Panc1 (cell line): ENCODE results near the gene DCC. TPM values are rescaled to one million over a fixed set of nuclear protein-coding genes. Genes with fewer than 3 reads are reported as not detected.

Source experiments
- ATAC-seq: fragments of 200-7000 bp; cut with Tn5 transposase; 2 replicates; pipeline ENCODE4 v1.9.1; 2020; ENCODE audit warnings: mild to moderate bottlenecking, moderate library complexity
- BruUV-seq: library from RNA; stranded (reverse); fragments of 400-500 nt; replicated peaks from 2 replicates; lab custom pipeline; 2021; lab: Mats Ljungman, UMichigan
- CTCF ChIA-PET: fragments of 300-600 bp; sonication (Branson Sonifier 250); formaldehyde crosslinking; loops from one replicate; lab custom pipeline; 2022; ENCODE audit warnings: antibody characterized with exemption; lab: Charles Lee
- POLR2A ChIA-PET: fragments of 300-600 bp; sonication (Branson Sonifier 250); formaldehyde crosslinking; loops from one replicate; lab custom pipeline; 2022; ENCODE audit warnings: antibody characterized with exemption; lab: Charles Lee
- DNase-seq: peaks from one replicate; pipeline ENCODE4 v3.0.0-alpha.2; 2010; ENCODE audit warnings: low read depth, low spot score
- H3K27ac ChIP-seq: 2 replicates; pipeline ENCODE4 v1.5.1; 2011; ENCODE audit warnings: mild to moderate bottlenecking, low read length, inconsistent platforms
- H3K27me3 ChIP-seq: fragments of 200-500 bp; sonication (Bioruptor generic); 2 replicates; pipeline ENCODE4 v1.6.0; 2014; ENCODE audit warnings: low read length, inconsistent platforms; ENCODE audit not compliant: control insufficient read depth, insufficient read depth
- H3K36me3 ChIP-seq: fragments of 200-500 bp; sonication (Bioruptor generic); 2 replicates; pipeline ENCODE4 v1.5.1; 2014; ENCODE audit warnings: inconsistent platforms, mild to moderate bottlenecking, low read length, moderate library complexity; ENCODE audit not compliant: control insufficient read depth, insufficient read depth
- H3K4me1 ChIP-seq: 2 replicates; pipeline ENCODE4 v1.5.1; 2011; ENCODE audit warnings: inconsistent platforms, mild to moderate bottlenecking, low read length, moderate library complexity; ENCODE audit not compliant: control insufficient read depth, insufficient read depth
- H3K4me3 ChIP-seq, 2 experiments: 2 replicates each; pipeline ENCODE4 v1.5.1; 2011 to 2012; ENCODE audit warnings: low read depth in 2 of 2, low read length in 2 of 2, mild to moderate bottlenecking in 2 of 2, inconsistent platforms in 1 of 2, moderate library complexity in 1 of 2
- H3K9me3 ChIP-seq: fragments of 200-500 bp; sonication (Bioruptor generic); 2 replicates; pipeline ENCODE4 v1.5.1; 2014; ENCODE audit warnings: low read depth, mild to moderate bottlenecking, inconsistent platforms, low read length, moderate library complexity; ENCODE audit not compliant: control insufficient read depth, insufficient read depth
- CTCF ChIP-seq: fragments of 450-650 bp; IDR thresholded peaks from 2 replicates; pipeline ENCODE4 v1.5.1; 2017; ENCODE audit warnings: mild to moderate bottlenecking
- POLR2AphosphoS5 ChIP-seq: IDR thresholded peaks from 2 replicates; pipeline ENCODE4 v1.6.1; 2012; ENCODE audit warnings: mild to moderate bottlenecking, low read depth, low read length, moderate library complexity
- REST ChIP-seq, 2 experiments: IDR thresholded peaks; 2 replicates each; pipeline ENCODE4 v1.6.1; 2011 to 2012; ENCODE audit warnings: low read depth in 2 of 2, control low read depth in 1 of 2, low read length in 1 of 2, mild to moderate bottlenecking in 1 of 2, moderate library complexity in 1 of 2; ENCODE audit not compliant: insufficient read depth in 1 of 2
- SIN3A ChIP-seq: IDR thresholded peaks from 2 replicates; pipeline ENCODE4 v1.6.1; 2012; ENCODE audit warnings: low read depth, mild to moderate bottlenecking, low read length, moderate library complexity, borderline replicate concordance; ENCODE audit not compliant: insufficient read depth
- TCF7L2 ChIP-seq: IDR thresholded peaks from 2 replicates; pipeline ENCODE4 v1.6.1; 2011; ENCODE audit warnings: mild to moderate bottlenecking, low read depth, low read length, inconsistent platforms
- in situ Hi-C: cut with HindIII; loops from 2 replicates; pipeline ENCODE4 v1.10.0; 2016; ENCODE audit warnings: low sequenced_read_pairs, low pct_unique_long_range_greater_than_20kb
- intact Hi-C: fragments of 100-400 bp; cut with micrococcal nuclease; formaldehyde crosslinking; loops from one replicate; pipeline ENCODE4 v1.10.0; 2022; ENCODE audit not compliant: unreplicated experiment
- total RNA-seq: library from RNA; stranded (reverse); gene quantifications from one replicate; pipeline ENCODE4 v1.2.1, GENCODE V29; 2021; ENCODE audit not compliant: unreplicated experiment

The DCC gene
- total RNA-seq, 1 experiment from 2014 or later = not detected

GRCh38 chr18:53025247-53025646, 685.2 kb downstream of the DCC start:
- DNase-seq = no peak
- no peak for ATAC-seq
- no TSS peak for BruUV-seq
- Histone ChIP-seq H3K36me3 (no peaks in the 10 kb centered on the region), H3K4me3 (no peak overlapping the region), H3K4me1 (no peaks in the 10 kb centered on the region), H3K9me3 (no peaks in the 10 kb centered on the region), H3K27me3 (no peaks in the 10 kb centered on the region), H3K27ac (no peak overlapping the region)
- in situ Hi-C loops (no loop called here), intact Hi-C loops (no loop called here)
- POLR2A ChIA-PET = no interaction called here
- TF ChIP-seq CTCF (no peak), REST (IDR thresholded peaks at IDR 0.05; ENCODE audit: insufficient read depth in 1 of 2, low read depth in 2 of 2, low read length in 1 of 2) (no peak), SIN3A (no peak), TCF7L2 (no peak), POLR2AphosphoS5 (no peak)
- CTCF ChIA-PET = no interaction called here

- no peak for DNase-seq
- CTCF ChIA-PET = no interaction called here
- in situ Hi-C loops = no loop called here
Observed at GRCh38 chr18:53028565-53028964, 688.6 kb downstream of the DCC start.

More at GRCh38 chr18:53028565-53028964, 688.6 kb downstream of the DCC start:
- POLR2A ChIA-PET = no interaction called here
- intact Hi-C loops = no loop called here
- Histone ChIP-seq H3K27me3 (no peaks in the 10 kb centered on the region), H3K4me1 (no peaks in the 10 kb centered on the region), H3K4me3 (no peak overlapping the region), H3K36me3 (no peaks in the 10 kb centered on the region), H3K9me3 (no peaks in the 10 kb centered on the region), H3K27ac (no peak overlapping the region)
- BruUV-seq = no TSS peak
- TF ChIP-seq TCF7L2 = no peak
- TF ChIP-seq CTCF = no peak
- no peak for TF ChIP-seq SIN3A
- no peak for TF ChIP-seq POLR2AphosphoS5
- no peak for TF ChIP-seq REST (IDR thresholded peaks at IDR 0.05; ENCODE audit: insufficient read depth in 1 of 2, low read depth in 2 of 2, low read length in 1 of 2)
- no peak for ATAC-seq
